Measurements from ENCODE around the gene DHX38. TPM values are rescaled to one million over a fixed set of nuclear protein-coding genes. Genes with fewer than 3 reads are reported as not detected.

Gene DHX38
- total and polyA plus RNA-seq, 2 of the 13 experiments (the other 11 are each of a cell fraction or from before 2014, with no cell fraction given), result 54.4 to 85.9 TPM

DNA sequence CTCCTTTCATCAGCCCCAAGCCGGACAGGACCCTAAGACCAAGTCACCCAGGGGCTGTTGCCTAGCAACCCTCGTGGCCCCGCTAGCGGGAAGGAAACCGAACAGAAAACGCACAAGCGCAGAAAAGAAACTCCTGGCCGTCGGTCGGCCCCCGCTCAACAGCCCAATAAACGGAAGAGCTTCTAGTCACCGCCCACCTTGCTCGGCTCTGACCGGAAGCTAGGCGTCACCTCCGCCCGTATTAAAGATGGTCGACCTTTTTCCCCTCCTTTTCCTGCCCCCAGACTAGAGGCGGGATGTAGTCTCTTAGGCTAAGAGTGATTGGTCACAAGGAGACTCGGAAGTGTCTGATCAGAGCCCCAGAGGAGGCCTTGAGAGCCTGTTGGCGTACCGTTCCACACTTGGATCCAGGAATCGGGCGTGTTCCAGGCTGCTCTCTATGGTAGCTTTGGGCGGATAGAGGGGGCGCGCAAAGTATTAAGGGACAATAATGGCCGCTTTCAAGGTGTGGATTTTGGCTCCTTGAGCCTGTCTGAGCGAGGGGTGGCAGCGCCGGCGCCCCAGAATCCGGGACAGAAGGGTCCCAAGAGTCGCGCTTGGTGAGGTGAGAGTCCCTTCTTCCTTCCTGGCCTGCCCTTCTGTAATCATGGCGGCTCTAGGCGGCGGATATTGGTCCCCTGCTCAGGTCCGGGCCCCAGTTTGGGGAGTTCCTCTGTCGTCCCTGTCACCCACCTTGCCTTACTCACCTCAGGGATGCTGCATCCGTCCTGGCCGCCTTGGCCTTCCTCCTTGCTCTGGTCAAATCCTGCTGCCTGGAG is at the start of gene DHX38, which contains the start of gene TXNL4B (continued):
- TF ChIP-seq, protein P1, sequence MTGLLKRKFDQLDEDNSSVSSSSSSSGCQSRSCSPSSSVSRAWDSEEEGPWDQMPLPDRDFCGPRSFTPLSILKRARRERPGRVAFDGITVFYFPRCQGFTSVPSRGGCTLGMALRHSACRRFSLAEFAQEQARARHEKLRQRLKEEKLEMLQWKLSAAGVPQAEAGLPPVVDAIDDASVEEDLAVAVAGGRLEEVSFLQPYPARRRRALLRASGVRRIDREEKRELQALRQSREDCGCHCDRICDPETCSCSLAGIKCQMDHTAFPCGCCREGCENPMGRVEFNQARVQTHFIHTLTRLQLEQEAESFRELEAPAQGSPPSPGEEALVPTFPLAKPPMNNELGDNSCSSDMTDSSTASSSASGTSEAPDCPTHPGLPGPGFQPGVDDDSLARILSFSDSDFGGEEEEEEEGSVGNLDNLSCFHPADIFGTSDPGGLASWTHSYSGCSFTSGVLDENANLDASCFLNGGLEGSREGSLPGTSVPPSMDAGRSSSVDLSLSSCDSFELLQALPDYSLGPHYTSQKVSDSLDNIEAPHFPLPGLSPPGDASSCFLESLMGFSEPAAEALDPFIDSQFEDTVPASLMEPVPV (CRISPR knock-in tag; IDR thresholded peaks at IDR 0.05), result peak; percentile 72; the same call in 1 of the 2 replicates
- TF ChIP-seq ZNF337 (CRISPR knock-in tag; IDR thresholded peaks at IDR 0.05; ENCODE audit: borderline replicate concordance, low read depth) (no peak; the same call in 1 of the 2 replicates), ZNF232 (CRISPR knock-in tag; IDR thresholded peaks at IDR 0.05; ENCODE audit: borderline replicate concordance) (peak; percentile 53; the same call in 1 of the 2 replicates), PHF21A (CRISPR knock-in tag; IDR thresholded peaks at IDR 0.05) (peak; percentile 81; the same call in 1 of the 2 replicates), ZNF776 (CRISPR knock-in tag; IDR thresholded peaks at IDR 0.05) (peak; percentile 75; the same call in 1 of the 2 replicates), RBFOX2 (IDR thresholded peaks at IDR 0.05; ENCODE audit: low read depth, low read length) (peak; percentile 67), ZNF225 (CRISPR knock-in tag; IDR thresholded peaks at IDR 0.05) (peak; percentile 47; the same call in 1 of the 2 replicates), MBD4 (IDR thresholded peaks at IDR 0.05; ENCODE audit: borderline replicate concordance, low read length) (no peak), CC2D1A (CRISPR knock-in tag; IDR thresholded peaks at IDR 0.05) (no peak), HNRNPL (IDR thresholded peaks at IDR 0.05; ENCODE audit: low read depth, low read length) (0 out of 2 replicates have a peak, but pooled peaks have one; percentile 14), ZNF383 (CRISPR knock-in tag; IDR thresholded peaks at IDR 0.05; ENCODE audit: borderline replicate concordance) (no peak), HES4 (CRISPR knock-in tag; IDR thresholded peaks at IDR 0.05; ENCODE audit: borderline replicate concordance) (no peak; the same call in 1 of the 2 replicates), TEAD3 (CRISPR knock-in tag; optimal IDR thresholded peaks at IDR 0.05; ENCODE audit: borderline replicate concordance) (peak; percentile 23), RAD21 (CRISPR knock-in tag; IDR thresholded peaks at IDR 0.05) (no peak), ETV5 (CRISPR knock-in tag; IDR thresholded peaks at IDR 0.05; ENCODE audit: borderline replicate concordance) (peak; percentile 86)
- TF ChIP-seq, protein P2, sequence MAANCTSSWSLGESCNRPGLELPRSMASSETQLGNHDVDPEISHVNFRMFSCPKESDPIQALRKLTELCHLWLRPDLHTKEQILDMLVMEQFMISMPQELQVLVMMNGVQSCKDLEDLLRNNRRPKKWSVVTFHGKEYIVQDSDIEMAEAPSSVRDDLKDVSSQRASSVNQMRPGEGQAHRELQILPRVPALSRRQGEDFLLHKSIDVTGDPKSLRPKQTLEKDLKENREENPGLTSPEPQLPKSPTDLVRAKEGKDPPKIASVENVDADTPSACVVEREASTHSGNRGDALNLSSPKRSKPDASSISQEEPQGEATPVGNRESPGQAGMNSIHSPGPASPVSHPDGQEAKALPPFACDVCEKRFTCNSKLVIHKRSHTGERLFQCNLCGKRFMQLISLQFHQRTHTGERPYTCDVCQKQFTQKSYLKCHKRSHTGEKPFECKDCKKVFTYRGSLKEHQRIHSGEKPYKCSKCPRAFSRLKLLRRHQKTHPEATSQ (CRISPR knock-in tag; IDR thresholded peaks at IDR 0.05; ENCODE audit: borderline replicate concordance), result peak; percentile 83; the same call in 1 of the 2 replicates
- TF ChIP-seq, protein P3, sequence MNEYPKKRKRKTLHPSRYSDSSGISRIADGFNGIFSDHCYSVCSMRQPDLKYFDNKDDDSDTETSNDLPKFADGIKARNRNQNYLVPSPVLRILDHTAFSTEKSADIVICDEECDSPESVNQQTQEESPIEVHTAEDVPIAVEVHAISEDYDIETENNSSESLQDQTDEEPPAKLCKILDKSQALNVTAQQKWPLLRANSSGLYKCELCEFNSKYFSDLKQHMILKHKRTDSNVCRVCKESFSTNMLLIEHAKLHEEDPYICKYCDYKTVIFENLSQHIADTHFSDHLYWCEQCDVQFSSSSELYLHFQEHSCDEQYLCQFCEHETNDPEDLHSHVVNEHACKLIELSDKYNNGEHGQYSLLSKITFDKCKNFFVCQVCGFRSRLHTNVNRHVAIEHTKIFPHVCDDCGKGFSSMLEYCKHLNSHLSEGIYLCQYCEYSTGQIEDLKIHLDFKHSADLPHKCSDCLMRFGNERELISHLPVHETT (CRISPR knock-in tag; conservative IDR thresholded peaks at IDR 0.05), result no peak
- TF ChIP-seq, protein P4, sequence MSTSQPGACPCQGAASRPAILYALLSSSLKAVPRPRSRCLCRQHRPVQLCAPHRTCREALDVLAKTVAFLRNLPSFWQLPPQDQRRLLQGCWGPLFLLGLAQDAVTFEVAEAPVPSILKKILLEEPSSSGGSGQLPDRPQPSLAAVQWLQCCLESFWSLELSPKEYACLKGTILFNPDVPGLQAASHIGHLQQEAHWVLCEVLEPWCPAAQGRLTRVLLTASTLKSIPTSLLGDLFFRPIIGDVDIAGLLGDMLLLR (CRISPR knock-in tag; IDR thresholded peaks at IDR 0.05), result 0 out of 2 replicates have a peak, but pooled peaks have one; percentile 56
- TF ChIP-seq, protein P5, sequence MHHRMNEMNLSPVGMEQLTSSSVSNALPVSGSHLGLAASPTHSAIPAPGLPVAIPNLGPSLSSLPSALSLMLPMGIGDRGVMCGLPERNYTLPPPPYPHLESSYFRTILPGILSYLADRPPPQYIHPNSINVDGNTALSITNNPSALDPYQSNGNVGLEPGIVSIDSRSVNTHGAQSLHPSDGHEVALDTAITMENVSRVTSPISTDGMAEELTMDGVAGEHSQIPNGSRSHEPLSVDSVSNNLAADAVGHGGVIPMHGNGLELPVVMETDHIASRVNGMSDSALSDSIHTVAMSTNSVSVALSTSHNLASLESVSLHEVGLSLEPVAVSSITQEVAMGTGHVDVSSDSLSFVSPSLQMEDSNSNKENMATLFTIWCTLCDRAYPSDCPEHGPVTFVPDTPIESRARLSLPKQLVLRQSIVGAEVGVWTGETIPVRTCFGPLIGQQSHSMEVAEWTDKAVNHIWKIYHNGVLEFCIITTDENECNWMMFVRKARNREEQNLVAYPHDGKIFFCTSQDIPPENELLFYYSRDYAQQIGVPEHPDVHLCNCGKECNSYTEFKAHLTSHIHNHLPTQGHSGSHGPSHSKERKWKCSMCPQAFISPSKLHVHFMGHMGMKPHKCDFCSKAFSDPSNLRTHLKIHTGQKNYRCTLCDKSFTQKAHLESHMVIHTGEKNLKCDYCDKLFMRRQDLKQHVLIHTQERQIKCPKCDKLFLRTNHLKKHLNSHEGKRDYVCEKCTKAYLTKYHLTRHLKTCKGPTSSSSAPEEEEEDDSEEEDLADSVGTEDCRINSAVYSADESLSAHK (CRISPR knock-in tag; IDR thresholded peaks at IDR 0.05; ENCODE audit: borderline replicate concordance), result no peak
